ENCODE data around the gene DDI1.

DDI1 gene

GRCh38 chr11:104086621-104087020, 50.2 kb downstream of the DDI1 start:
- DNase-seq: no peak

Data from CD4-positive, alpha-beta T cell treated with Interferon alpha-2 for 1 hour (primary cell).